Lung (tissue), 12 donors: Measurements from ENCODE around the gene NAT8L. TPM values are rescaled to one million over a fixed set of nuclear protein-coding genes. Genes with fewer than 3 reads are reported as not detected.

ENCODE experiments used
- ATAC-seq: fragments of 200-7000 bp; cut with Tn5 transposase; one replicate; pipeline ENCODE4 v1.9.1; 2020; ENCODE audit warnings: moderate number of reproducible peaks; ENCODE audit not compliant: insufficient read depth, low FRiP score
- DNase-seq, 3 donors: peaks; one replicate each; pipeline ENCODE4 v3.0.0-alpha.2; 2013 to 2017
- H3K27ac ChIP-seq, 2 donors: one replicate each; pipeline ENCODE4 v1.5.1; 2013; ENCODE audit warnings: mild to moderate bottlenecking in 2 of 2, moderate library complexity in 2 of 2, control low read depth in 1 of 2, inconsistent platforms in 1 of 2, low read depth in 1 of 2, low read length in 1 of 2
- H3K27me3 ChIP-seq, 3 donors: one replicate each; pipeline ENCODE4 v1.5.1; 2013; ENCODE audit warnings: low read length in 2 of 3; ENCODE audit not compliant: control insufficient read depth in 3 of 3, insufficient read depth in 3 of 3
- H3K36me3 ChIP-seq, 4 donors: one replicate each; pipeline ENCODE4 v1.5.1; 2013; ENCODE audit warnings: low read length in 4 of 4, mild to moderate bottlenecking in 1 of 4, moderate library complexity in 1 of 4; ENCODE audit not compliant: control insufficient read depth in 4 of 4, insufficient read depth in 4 of 4
- H3K4me1 ChIP-seq, 5 donors: one replicate each; pipeline ENCODE4 v1.5.1; 2013; ENCODE audit warnings: low read length in 5 of 5, mild to moderate bottlenecking in 2 of 5, moderate library complexity in 1 of 5; ENCODE audit not compliant: control insufficient read depth in 5 of 5, insufficient read depth in 5 of 5
- H3K4me3 ChIP-seq: one replicate; pipeline ENCODE4 v1.5.1; 2013; ENCODE audit warnings: mild to moderate bottlenecking, control low read depth, moderate library complexity
- H3K9ac ChIP-seq, 2 donors: one replicate each; pipeline ENCODE4 v1.5.1; 2013; ENCODE audit warnings: low read length in 2 of 2, control low read depth in 1 of 2; ENCODE audit not compliant: insufficient read depth in 1 of 2
- H3K9me3 ChIP-seq, 4 donors: one replicate each; pipeline ENCODE4 v1.5.1; 2013; ENCODE audit warnings: low read length in 3 of 4, mild to moderate bottlenecking in 1 of 4, moderate library complexity in 1 of 4; ENCODE audit not compliant: control insufficient read depth in 4 of 4, insufficient read depth in 3 of 4
- CTCF ChIP-seq: IDR thresholded peaks from 2 replicates; pipeline ENCODE4 v1.5.1; 2012; ENCODE audit warnings: mild to moderate bottlenecking; ENCODE audit errors: control extremely low read depth, extremely low read depth
- WGBS, 2 donors: extraction: QIAGEN DNeasy Blood & Tissue Kit; methylation state at CpG; one replicate each; pipeline ENCODE4 v1.1.7; 2013; 5-methylcytosine and 5-hydroxymethylcytosine counted together
- polyA plus RNA-seq, 2 donors: library from polyadenylated mRNA; stranded (reverse); fragments of 200-250 nt; gene quantifications; one replicate each; pipeline ENCODE4 v1.2.1, GENCODE V29; 2013
- total RNA-seq, 2 donors: library from RNA; depleted of rRNA in 1 of 2; stranded (reverse); fragments of >200 nt in 1 of 2; gene quantifications; one replicate each; pipeline ENCODE4 v1.2.1, GENCODE V29; 2014 to 2021
- donor health status: control.
- donor health status: control.
- donor health status: Bipolar disorder and iron deficiency.
- donor health status: healthy.
- donor health status: DM: yes; HTN: yes; CAD: no.

NAT8L gene
- total and polyA plus RNA-seq, 4 donors, result 0.05 to 0.46 (median 0.17) TPM

DNA sequence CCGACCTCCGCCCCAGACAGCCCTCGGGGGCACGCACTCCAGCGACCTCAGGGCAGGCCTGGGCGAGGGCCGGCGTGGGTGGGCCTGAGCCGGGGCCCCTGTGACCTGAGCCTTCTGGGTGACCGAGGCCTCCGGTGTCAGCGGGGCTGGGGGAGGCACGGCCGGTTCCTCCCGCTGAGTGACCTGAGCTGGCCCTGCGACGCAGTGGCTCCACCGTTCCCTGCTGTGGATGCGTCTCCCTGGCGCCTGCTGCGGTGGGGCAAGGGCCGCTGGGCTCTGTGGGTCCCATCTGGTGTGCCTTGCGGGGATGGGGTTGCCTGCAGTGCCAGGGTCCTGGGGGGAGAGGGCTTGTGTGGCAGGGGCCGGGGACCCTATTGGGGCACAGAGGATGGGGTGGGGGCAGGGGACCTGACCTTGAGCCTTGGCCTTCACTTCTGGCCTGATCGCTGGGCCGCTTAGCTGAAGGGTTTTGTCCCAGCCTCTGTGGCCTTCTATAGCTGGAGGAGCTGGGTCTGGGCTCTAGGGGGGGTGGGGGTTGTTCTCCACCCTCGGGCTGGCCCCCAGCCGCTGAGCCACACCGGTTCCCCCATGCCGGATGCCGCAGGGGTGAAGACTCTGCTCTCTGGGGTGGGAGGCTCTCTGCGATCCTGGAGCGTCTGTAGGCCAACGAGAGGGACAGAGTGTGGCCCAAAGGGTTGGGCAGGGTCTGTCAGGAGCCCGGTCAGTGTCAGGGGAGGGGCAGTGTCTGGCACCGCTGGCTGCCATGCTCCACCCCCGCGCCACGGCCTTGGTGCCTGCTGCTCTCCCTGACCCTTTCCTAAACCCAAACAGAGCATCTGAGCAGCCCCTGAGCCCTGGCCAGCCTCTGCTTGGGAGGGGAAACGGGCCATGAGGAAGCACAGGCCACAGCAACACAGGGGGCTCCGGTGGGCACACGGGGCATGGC, 2.3 kb downstream of the NAT8L start:
- Histone ChIP-seq H3K9ac (no peak overlapping the region), H3K27me3 (peaks cover 12 to 26% (median 21%) of the 10 kb centered on the region in 3 donors), H3K4me1 (peaks cover 0 to 12% (median 0%) of the 10 kb centered on the region in 5 donors), H3K4me3 (no peak overlapping the region), H3K36me3 (no peaks in the 10 kb centered on the region), H3K27ac (no peak overlapping the region), H3K9me3 (no peaks in the 10 kb centered on the region)
- DNase-seq (no peak), ATAC-seq (no peak)
- WGBS, 2 donors, result 69 to 80% methylated on average over 42 of the region's 42 CpGs
- no peak for TF ChIP-seq CTCF

GRCh38 chr4:2062168-2062807, 3.2 kb downstream of the NAT8L start:
- WGBS, 2 donors, result 89 to 94% methylated on average over 11 of the region's 11 CpGs
- Histone ChIP-seq H3K36me3 (no peaks in the 10 kb centered on the region), H3K27ac (no peak overlapping the region), H3K4me3 (no peak overlapping the region), H3K9ac (no peak overlapping the region), H3K9me3 (no peaks in the 10 kb centered on the region), H3K27me3 (peaks cover 6 to 25% (median 17%) of the 10 kb centered on the region in 3 donors), H3K4me1 (peaks cover 0 to 12% (median 0%) of the 10 kb centered on the region in 5 donors)
- ATAC-seq (no peak), DNase-seq (no peak)
- TF ChIP-seq CTCF, result no peak

DNA sequence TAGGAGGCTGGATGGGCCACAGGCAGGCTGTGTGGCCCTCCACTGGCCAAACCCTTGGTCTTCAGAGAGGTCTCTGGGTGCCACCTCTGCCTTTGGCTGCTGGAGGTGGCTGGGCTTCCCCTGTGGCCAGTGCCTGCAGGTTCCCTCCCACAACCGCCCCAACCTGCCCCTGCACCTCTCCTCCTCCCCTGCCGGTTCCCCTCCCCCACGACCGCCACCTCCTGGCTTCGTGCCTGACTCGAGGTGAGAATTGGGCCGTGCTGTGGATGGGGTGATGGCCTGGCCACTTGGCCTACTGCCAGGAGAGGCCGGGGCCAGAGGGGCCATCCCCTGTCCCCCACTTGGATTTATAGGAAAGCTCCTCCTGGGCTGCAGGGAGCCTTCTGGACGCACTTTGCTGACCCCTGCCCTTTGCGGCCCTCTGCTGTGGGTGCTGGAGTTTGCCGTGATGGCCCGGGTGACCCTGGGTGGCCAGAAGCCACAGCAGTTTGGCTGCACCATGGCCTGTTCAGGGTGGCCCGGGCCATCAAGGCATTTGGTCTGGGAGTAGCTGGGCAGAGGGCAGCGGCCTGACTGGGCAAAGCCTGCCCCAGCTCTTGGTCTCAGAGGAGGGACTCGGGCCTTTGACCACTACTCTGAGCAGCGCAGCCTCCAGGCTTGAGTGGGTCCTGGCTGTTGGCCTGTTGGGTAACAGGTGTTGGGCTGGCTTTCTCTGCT, 3.8 kb downstream of the NAT8L start:
- no peak for DNase-seq
- Histone ChIP-seq H3K9me3 (peaks cover 0 to under 1% (median 0%) of the 10 kb centered on the region in 4 donors), H3K4me3 (no peak overlapping the region), H3K27ac (no peak overlapping the region), H3K4me1 (peaks cover 0 to 12% (median 0%) of the 10 kb centered on the region in 5 donors), H3K27me3 (peaks cover 0 to 22% (median 11%) of the 10 kb centered on the region in 3 donors), H3K9ac (no peak overlapping the region), H3K36me3 (no peaks in the 10 kb centered on the region)
- no peak for ATAC-seq
- 78 to 83% methylated on average over 16 of the region's 16 CpGs for WGBS, 2 donors
- no peak for TF ChIP-seq CTCF
